ENCODE results near the gene HUS1.
A peak's percentile ranks its signal among the peaks of the same experiment; 100 is the strongest.
"Not testable (repeated sequence)": the region's sequence is repeated elsewhere in the genome, so short reads cannot be mapped to it uniquely, and the experiment has no call there.

Gene HUS1

GRCh38 chr7:47948141-47948790 is 31.1 kb downstream of the HUS1 start, which contains the start of gene PKD1L1:
Gene PKD1L1, minus strand, starts transcription at chr7:47948466. Its CDS starts 26 bp downstream, at chr7:47948440.
- no peaks in the 10 kb centered on the region for H3K27me3 Mint-ChIP-seq
- H3K27ac Mint-ChIP-seq (ENCODE audit: low read depth) = no peak within 1 kb of the TSS
- ATAC-seq (replicated peaks; ENCODE audit: extremely low read depth, poor library complexity, severe bottlenecking) (no peak), DNase-seq (ENCODE audit: low spot score in 2 of 2) (no peak)
- no peak within 1 kb of the TSS for H3K4me3 Mint-ChIP-seq
- no peaks in the 10 kb centered on the region for H3K36me3 Mint-ChIP-seq (ENCODE audit: insufficient read depth)
- no peaks in the 10 kb centered on the region for H3K4me1 Mint-ChIP-seq
- no peaks in the 10 kb centered on the region for H3K9me3 Mint-ChIP-seq

GRCh38 chr7:47947355-47947749 is 32.1 kb downstream of the HUS1 start:
- no peaks in the 10 kb centered on the region for H3K9me3 Mint-ChIP-seq
- DNase-seq (ENCODE audit: low spot score in 2 of 2) (no peak), ATAC-seq (replicated peaks; ENCODE audit: extremely low read depth, poor library complexity, severe bottlenecking) (no peak)
- no peak overlapping the region for H3K4me3 Mint-ChIP-seq
- no peak overlapping the region for H3K27ac Mint-ChIP-seq (ENCODE audit: low read depth)
- H3K4me1 Mint-ChIP-seq = no peaks in the 10 kb centered on the region
- no peaks in the 10 kb centered on the region for H3K36me3 Mint-ChIP-seq (ENCODE audit: insufficient read depth)
- H3K27me3 Mint-ChIP-seq = no peaks in the 10 kb centered on the region

DNA sequence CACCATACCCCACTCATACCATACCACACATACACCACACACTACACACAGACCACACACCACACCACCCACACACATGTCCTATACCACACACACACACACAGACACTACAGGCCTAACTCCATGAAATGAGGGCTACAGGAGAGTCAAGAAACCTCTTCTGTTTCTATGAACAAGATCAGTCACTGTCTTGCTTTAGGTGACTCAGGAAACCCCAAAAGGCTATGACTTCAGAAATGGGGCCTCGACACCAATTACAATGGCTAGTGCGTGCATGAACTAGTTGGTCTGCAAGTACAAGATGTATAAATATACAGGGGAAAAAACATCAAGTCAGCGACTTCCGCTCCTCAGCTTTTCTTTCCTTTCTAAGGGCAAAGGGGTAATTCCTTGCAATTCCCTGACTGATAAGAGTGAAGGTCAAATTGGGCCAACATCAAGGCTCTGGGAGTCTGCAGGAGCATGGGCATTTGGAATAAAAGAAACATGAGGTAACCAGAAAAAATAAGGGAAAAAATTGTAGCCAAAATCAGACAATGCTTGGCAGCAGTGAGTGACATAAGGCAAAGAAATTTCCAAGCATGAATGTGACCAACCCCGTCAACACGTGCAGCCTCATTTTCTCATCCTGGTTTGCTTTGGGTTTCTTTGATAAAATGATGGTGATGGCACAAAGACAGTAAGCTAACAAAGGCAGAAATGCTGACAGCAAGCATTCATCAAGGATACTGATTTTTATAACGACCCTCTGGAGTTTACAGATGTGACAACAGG is 32.6 kb downstream of the HUS1 start:
- Mint-ChIP-seq H3K4me1 (no peaks in the 10 kb centered on the region), H3K36me3 (ENCODE audit: insufficient read depth) (no peaks in the 10 kb centered on the region), H3K27me3 (no peaks in the 10 kb centered on the region), H3K9me3 (no peaks in the 10 kb centered on the region), H3K27ac (ENCODE audit: low read depth) (no peak overlapping the region), H3K4me3 (no peak overlapping the region)
- DNase-seq (ENCODE audit: low spot score in 2 of 2) (no peak), ATAC-seq (replicated peaks; ENCODE audit: extremely low read depth, poor library complexity, severe bottlenecking) (no peak)

DNA sequence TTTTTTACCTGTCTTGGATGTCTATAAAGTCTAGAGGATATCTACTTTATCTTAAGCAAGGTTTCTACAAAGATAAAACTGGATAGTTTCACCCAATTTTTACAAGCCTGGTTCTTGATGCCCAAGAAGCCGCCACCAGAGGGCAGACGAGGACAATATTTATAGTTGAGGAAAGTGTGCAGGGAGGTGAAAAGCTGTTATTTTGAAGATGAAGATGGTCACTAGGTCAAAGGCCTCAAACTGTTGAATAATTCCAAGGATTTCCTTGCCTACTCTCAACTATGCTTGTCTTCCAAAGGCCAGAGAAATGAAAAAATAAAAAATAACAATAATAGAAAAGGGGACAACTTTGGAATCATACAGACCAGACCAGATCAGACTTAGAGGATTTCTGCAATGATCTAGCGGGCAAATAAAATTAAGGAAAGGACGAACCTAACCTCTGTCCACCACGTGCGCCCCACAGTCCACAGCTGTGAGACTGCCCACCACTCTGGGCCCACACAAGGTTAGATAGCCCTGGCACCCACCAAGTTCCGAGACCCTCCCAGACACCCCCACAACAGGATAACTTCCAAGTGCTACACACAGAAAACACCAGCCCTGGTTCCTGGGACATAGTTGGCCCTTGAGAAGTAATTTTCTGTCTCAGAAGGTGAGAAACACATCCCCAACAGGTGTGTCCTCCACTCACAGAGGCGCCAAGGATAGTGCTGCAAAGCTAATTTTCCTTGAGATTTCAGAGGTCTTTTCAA is 34.0 kb downstream of the HUS1 start:
- H3K36me3 Mint-ChIP-seq (ENCODE audit: insufficient read depth) = no peaks in the 10 kb centered on the region
- no peaks in the 10 kb centered on the region for H3K4me1 Mint-ChIP-seq
- ATAC-seq (replicated peaks; ENCODE audit: extremely low read depth, poor library complexity, severe bottlenecking) (no peak), DNase-seq (ENCODE audit: low spot score in 2 of 2) (peak; percentile 40 to 65)
- no peak overlapping the region for H3K27ac Mint-ChIP-seq (ENCODE audit: low read depth)
- no peak overlapping the region for H3K4me3 Mint-ChIP-seq
- no peaks in the 10 kb centered on the region for H3K9me3 Mint-ChIP-seq
- H3K27me3 Mint-ChIP-seq = no peaks in the 10 kb centered on the region

GRCh38 chr7:47944536-47945260 is 34.7 kb downstream of the HUS1 start:
- Mint-ChIP-seq H3K27ac (ENCODE audit: low read depth) (no peak overlapping the region), H3K9me3 (no peaks in the 10 kb centered on the region)
- ATAC-seq (replicated peaks; ENCODE audit: extremely low read depth, poor library complexity, severe bottlenecking) = no peak

GRCh38 chr7:47943676-47944474 is 35.5 kb downstream of the HUS1 start:
- Mint-ChIP-seq H3K27ac (ENCODE audit: low read depth) (no peak overlapping the region), H3K4me3 (no peak overlapping the region)

More at GRCh38 chr7:47944536-47945260, 34.7 kb downstream of the HUS1 start:
- Mint-ChIP-seq H3K27me3 (no peaks in the 10 kb centered on the region), H3K4me3 (no peak overlapping the region), H3K4me1 (no peaks in the 10 kb centered on the region), H3K36me3 (ENCODE audit: insufficient read depth) (no peaks in the 10 kb centered on the region)
- DNase-seq (ENCODE audit: low spot score in 2 of 2) = no peak

GRCh38 chr7:47942651-47943050 is 36.8 kb downstream of the HUS1 start:
- H3K27me3 Mint-ChIP-seq; DNase-seq (ENCODE audit: low spot score in 2 of 2); H3K36me3 Mint-ChIP-seq (ENCODE audit: insufficient read depth); H3K4me1 Mint-ChIP-seq; ATAC-seq (replicated peaks; ENCODE audit: extremely low read depth, poor library complexity, severe bottlenecking); H3K9me3 Mint-ChIP-seq; H3K27ac Mint-ChIP-seq (ENCODE audit: low read depth); H3K4me3 Mint-ChIP-seq: not testable (repeated sequence)

More at GRCh38 chr7:47943676-47944474, 35.5 kb downstream of the HUS1 start:
- Mint-ChIP-seq H3K4me1 (no peaks in the 10 kb centered on the region), H3K27me3 (no peaks in the 10 kb centered on the region), H3K9me3 (no peaks in the 10 kb centered on the region), H3K36me3 (ENCODE audit: insufficient read depth) (no peaks in the 10 kb centered on the region)
- DNase-seq (ENCODE audit: low spot score in 2 of 2) (no peak), ATAC-seq (replicated peaks; ENCODE audit: extremely low read depth, poor library complexity, severe bottlenecking) (no peak)

- ATAC-seq (replicated peaks; ENCODE audit: extremely low read depth, poor library complexity, severe bottlenecking) (no peak), DNase-seq (ENCODE audit: low spot score in 2 of 2) (no peak)
- H3K27ac Mint-ChIP-seq (ENCODE audit: low read depth) = no peak overlapping the region
- no peak overlapping the region for H3K4me3 Mint-ChIP-seq
- H3K9me3 Mint-ChIP-seq = no peaks in the 10 kb centered on the region
- no peaks in the 10 kb centered on the region for H3K4me1 Mint-ChIP-seq
- no peaks in the 10 kb centered on the region for H3K36me3 Mint-ChIP-seq (ENCODE audit: insufficient read depth)
- no peaks in the 10 kb centered on the region for H3K27me3 Mint-ChIP-seq
These were observed 37.3 kb downstream of the HUS1 start for GRCh38 chr7:47942132-47942531.

GRCh38 chr7:47941136-47941844 is 38.1 kb downstream of the HUS1 start:
- H3K4me1 Mint-ChIP-seq = no peaks in the 10 kb centered on the region
- H3K27ac Mint-ChIP-seq (ENCODE audit: low read depth) = no peak overlapping the region
- no peaks in the 10 kb centered on the region for H3K36me3 Mint-ChIP-seq (ENCODE audit: insufficient read depth)
- H3K4me3 Mint-ChIP-seq = no peak overlapping the region
- no peak for DNase-seq (ENCODE audit: low spot score in 2 of 2)
- no peak for ATAC-seq (replicated peaks; ENCODE audit: extremely low read depth, poor library complexity, severe bottlenecking)
- no peaks in the 10 kb centered on the region for H3K9me3 Mint-ChIP-seq
- no peaks in the 10 kb centered on the region for H3K27me3 Mint-ChIP-seq

- no peak for DNase-seq (ENCODE audit: low spot score in 2 of 2)
- Mint-ChIP-seq H3K27ac (ENCODE audit: low read depth) (no peak overlapping the region), H3K36me3 (ENCODE audit: insufficient read depth) (no peaks in the 10 kb centered on the region), H3K9me3 (no peaks in the 10 kb centered on the region), H3K4me3 (no peak overlapping the region), H3K27me3 (no peaks in the 10 kb centered on the region), H3K4me1 (no peaks in the 10 kb centered on the region)
- no peak for ATAC-seq (replicated peaks; ENCODE audit: extremely low read depth, poor library complexity, severe bottlenecking)
These were observed 39.1 kb downstream of the HUS1 start for GRCh38 chr7:47940088-47941013.
